ENCODE data around the gene GLE1.

GLE1 gene, protein sequence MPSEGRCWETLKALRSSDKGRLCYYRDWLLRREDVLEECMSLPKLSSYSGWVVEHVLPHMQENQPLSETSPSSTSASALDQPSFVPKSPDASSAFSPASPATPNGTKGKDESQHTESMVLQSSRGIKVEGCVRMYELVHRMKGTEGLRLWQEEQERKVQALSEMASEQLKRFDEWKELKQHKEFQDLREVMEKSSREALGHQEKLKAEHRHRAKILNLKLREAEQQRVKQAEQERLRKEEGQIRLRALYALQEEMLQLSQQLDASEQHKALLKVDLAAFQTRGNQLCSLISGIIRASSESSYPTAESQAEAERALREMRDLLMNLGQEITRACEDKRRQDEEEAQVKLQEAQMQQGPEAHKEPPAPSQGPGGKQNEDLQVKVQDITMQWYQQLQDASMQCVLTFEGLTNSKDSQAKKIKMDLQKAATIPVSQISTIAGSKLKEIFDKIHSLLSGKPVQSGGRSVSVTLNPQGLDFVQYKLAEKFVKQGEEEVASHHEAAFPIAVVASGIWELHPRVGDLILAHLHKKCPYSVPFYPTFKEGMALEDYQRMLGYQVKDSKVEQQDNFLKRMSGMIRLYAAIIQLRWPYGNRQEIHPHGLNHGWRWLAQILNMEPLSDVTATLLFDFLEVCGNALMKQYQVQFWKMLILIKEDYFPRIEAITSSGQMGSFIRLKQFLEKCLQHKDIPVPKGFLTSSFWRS

DNA sequence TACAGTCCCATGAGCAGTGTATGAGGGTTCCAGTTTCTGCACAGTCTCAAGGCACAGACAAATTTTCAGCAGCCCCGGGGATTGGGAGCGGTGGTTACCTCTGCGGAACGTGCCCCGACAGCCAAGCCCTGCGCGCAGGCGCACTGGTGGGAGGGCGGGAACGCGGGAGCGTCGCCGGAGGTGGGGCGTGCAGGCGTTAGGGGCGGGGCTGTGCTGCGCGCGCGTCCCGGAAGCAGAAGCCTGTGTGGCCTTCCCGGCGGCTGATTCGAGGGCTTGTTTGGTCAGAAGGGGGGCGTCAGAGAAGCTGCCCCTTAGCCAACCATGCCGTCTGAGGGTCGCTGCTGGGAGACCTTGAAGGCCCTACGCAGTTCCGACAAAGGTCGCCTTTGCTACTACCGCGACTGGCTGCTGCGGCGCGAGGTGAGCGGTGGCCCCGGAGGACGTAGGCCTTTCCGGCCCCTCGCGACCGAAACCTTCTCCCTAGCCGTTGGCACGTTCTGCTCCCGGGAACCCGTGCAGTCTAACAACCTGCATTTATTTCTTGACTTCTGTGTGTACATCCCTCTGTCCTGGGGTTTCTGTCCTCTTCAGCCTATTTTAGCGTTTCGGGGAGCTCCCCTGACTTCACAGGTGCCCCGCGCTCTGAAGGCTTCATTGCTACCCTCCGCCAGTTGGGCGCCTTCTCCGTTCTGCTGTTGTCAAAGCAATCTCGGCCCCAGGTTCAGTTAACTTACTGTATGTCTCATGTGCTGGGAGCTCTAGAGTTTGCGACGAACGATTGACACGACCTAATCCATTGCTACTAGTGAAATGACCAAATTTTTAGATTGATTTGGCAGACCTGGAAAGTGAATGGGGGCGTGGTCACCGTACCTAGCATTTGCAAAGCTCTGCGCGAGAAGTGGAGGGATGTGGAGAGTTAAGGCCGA, at the start of gene GLE1:
Gene GLE1 (plus strand): TSS at position 235 of the 929 bp plus-strand sequence. CDS start 87 bp downstream, at position 322.
- Mint-ChIP-seq H3K36me3 (peaks cover 8% of the 10 kb centered on the region), H3K4me1 (ENCODE audit: low read depth) (peaks cover 30% of the 10 kb centered on the region), H3K9me3 (ENCODE audit: low read depth) (no peaks in the 10 kb centered on the region), H3K27me3 (no peaks in the 10 kb centered on the region), H3K27ac (peak within 1 kb of the TSS; percentile 98), H3K4me3 (peak within 1 kb of the TSS; percentile 97)

GRCh38 chr9:128454991-128455390, 49.5 kb upstream of the GLE1 start:
- H3K4me1 Mint-ChIP-seq (ENCODE audit: low read depth), result peaks cover 16% of the 10 kb centered on the region
- peak overlapping the region; percentile 16 for H3K27ac Mint-ChIP-seq
- H3K36me3 Mint-ChIP-seq, result peaks cover 4% of the 10 kb centered on the region
- H3K9me3 Mint-ChIP-seq (ENCODE audit: low read depth), result no peaks in the 10 kb centered on the region
- no peaks in the 10 kb centered on the region for H3K27me3 Mint-ChIP-seq
- H3K4me3 Mint-ChIP-seq, result peak overlapping the region; percentile 68

DNA sequence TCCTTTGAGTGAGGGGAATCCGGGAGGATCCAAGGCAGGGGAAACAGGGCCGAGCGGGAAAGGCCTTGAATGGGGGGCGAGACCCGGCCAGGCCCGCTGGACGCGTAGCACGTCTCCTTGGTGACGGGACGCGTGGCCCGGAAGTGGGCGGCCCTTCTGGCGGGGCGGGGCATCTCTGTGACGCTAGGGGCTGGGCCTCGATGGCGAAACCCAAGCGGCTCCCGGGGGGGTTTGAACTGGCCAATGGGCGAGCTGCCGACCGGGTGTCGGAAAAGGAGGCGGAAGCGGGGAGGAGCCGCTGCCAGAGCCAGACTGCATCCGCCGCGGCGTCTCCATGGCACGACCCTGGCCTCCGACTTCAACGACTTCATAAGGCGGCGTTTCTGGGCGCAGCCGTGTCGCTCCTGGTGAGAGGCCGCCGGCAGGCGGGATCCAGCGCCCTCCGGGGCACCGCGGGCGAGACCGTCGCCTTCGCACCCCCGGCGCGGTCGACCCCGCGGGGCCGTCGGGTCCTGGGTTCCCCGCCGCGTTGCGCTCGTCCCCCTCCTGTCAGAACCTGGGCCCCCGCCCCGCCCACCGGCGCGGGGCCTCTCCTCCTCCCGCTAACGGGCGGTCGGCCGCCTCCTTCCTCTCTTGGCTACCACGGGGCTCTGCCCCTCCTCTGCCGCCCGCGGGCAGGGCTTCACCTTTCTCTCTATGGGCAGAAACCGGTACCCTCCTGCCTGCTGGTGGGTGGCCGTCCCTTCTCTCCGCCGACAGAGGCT, 48.5 kb upstream of the GLE1 start, which contains the start of gene ODF2:
Gene ODF2 (plus strand): TSS at position 158 of the 764 bp plus-strand sequence. CDS start 86 bp downstream, at position 244.
- H3K4me3 Mint-ChIP-seq, result peak within 1 kb of the TSS; percentile 89

DNA sequence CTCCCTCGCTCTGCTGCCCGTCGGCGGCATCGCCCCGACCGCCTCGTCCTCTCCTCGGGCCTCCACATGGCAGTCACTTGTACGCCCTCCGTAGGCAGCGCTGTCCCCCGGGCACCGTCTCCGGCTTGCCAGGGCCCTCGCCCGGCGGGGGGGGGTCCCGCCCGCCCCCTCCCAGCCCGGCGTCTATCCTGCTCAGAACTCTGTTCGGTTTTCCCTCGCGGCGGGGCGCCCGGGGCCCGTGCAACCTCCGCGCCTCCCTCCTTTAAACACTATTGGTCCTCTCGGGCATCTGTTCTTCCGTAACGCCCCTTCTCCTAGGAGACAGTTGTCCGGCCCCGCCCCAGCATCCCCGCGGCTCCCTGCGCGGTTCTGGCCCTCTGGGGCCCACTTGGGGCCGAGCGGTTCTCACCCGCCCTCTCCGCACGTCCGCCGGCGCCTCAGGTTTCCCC, 47.9 kb upstream of the GLE1 start:
- no peaks in the 10 kb centered on the region for H3K27me3 Mint-ChIP-seq
- H3K27ac Mint-ChIP-seq, result peak overlapping the region; percentile 92
- H3K36me3 Mint-ChIP-seq, result peaks cover 4% of the 10 kb centered on the region
- peaks cover 16% of the 10 kb centered on the region for H3K4me1 Mint-ChIP-seq (ENCODE audit: low read depth)
- peak overlapping the region; percentile 89 for H3K4me3 Mint-ChIP-seq
- H3K9me3 Mint-ChIP-seq (ENCODE audit: low read depth), result no peaks in the 10 kb centered on the region

More for the DNA sequence above, 48.5 kb upstream of the GLE1 start, which contains the start of gene ODF2:
- H3K27ac Mint-ChIP-seq, result peak within 1 kb of the TSS; percentile 92
- H3K9me3 Mint-ChIP-seq (ENCODE audit: low read depth), result no peaks in the 10 kb centered on the region
- H3K27me3 Mint-ChIP-seq, result no peaks in the 10 kb centered on the region
- peaks cover 4% of the 10 kb centered on the region for H3K36me3 Mint-ChIP-seq
- H3K4me1 Mint-ChIP-seq (ENCODE audit: low read depth), result peaks cover 16% of the 10 kb centered on the region

DNA sequence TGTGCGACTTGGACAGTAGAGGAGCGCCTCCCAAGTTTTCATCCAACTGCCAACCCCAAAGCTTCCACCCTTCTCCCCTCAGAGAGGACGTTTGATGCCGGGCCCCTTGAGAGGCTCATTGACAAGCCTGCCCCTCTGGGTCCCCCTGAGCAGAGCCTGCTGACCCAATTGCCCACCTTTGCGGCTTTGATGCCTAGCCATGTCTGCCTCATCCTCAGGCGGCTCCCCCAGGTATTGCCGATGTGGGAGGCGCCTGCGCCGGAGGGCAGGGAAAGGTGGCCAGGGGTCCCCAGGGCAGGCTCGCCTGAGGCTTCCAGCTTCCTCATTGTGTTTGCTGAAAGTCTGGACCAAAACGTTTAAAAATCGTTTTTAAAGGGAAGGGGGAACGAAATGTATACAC, 47.3 kb upstream of the GLE1 start:
- peak overlapping the region; percentile 89 for H3K4me3 Mint-ChIP-seq
- no peaks in the 10 kb centered on the region for H3K9me3 Mint-ChIP-seq (ENCODE audit: low read depth)

DNA sequence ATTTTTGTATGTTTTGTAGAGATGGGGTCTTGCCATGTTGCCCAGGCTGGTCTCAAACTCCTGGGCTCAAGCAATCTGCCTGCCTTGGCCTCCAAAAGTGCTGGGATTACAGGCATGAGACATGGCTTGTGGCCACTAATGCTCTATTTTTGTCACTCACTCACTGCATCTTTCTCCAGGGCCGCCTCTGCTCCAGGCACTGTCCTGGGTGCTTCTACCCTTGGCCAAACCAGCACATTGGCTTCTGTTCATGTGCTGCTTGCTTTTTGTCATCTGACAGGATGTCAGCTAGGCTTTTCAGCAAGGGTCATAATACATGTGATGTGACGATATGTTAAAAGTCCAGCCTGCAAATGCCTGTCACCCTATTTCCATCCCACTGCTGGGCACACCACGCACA, 45.5 kb upstream of the GLE1 start:
- Mint-ChIP-seq H3K27ac (no peak overlapping the region), H3K9me3 (ENCODE audit: low read depth) (no peaks in the 10 kb centered on the region), H3K27me3 (no peaks in the 10 kb centered on the region), H3K4me1 (ENCODE audit: low read depth) (peaks cover 16% of the 10 kb centered on the region), H3K4me3 (peak overlapping the region; percentile 36), H3K36me3 (peaks cover 4% of the 10 kb centered on the region)

More for the DNA sequence above, 47.3 kb upstream of the GLE1 start:
- H3K27me3 Mint-ChIP-seq, result no peaks in the 10 kb centered on the region
- H3K4me1 Mint-ChIP-seq (ENCODE audit: low read depth), result peaks cover 16% of the 10 kb centered on the region
- H3K36me3 Mint-ChIP-seq, result peaks cover 4% of the 10 kb centered on the region
- H3K27ac Mint-ChIP-seq, result no peak overlapping the region

- Mint-ChIP-seq H3K4me3 (no peak overlapping the region), H3K27me3 (no peaks in the 10 kb centered on the region), H3K4me1 (ENCODE audit: low read depth) (peaks cover 6% of the 10 kb centered on the region), H3K27ac (no peak overlapping the region), H3K36me3 (peaks cover 3% of the 10 kb centered on the region), H3K9me3 (ENCODE audit: low read depth) (no peaks in the 10 kb centered on the region)
Observed at GRCh38 chr9:128469070-128469469, 35.4 kb upstream of the GLE1 start.

DNA sequence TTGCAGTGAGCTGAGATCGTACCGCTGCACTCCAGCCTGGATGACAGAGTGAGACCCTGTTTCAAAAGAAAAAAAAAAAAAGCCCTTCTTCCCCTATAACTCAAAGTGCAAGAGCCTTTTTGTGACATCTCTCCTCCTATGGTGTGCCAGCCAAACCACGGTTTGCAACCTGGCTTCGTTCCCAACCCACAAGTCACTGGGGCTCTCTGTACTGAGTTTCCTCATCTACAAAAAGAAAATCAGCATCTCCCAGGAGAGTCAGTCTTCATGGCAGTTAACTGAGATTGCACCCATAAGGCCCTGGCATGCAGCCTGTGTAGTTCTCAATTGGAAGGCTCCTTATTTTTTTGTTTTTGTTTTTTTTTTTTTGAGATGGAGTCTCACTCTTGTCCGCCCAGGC, 34.0 kb upstream of the GLE1 start:
- no peaks in the 10 kb centered on the region for H3K9me3 Mint-ChIP-seq (ENCODE audit: low read depth)
- no peaks in the 10 kb centered on the region for H3K27me3 Mint-ChIP-seq
- H3K4me3 Mint-ChIP-seq, result no peak overlapping the region
- peaks cover 6% of the 10 kb centered on the region for H3K4me1 Mint-ChIP-seq (ENCODE audit: low read depth)
- peaks cover 3% of the 10 kb centered on the region for H3K36me3 Mint-ChIP-seq
- H3K27ac Mint-ChIP-seq, result no peak overlapping the region

DNA sequence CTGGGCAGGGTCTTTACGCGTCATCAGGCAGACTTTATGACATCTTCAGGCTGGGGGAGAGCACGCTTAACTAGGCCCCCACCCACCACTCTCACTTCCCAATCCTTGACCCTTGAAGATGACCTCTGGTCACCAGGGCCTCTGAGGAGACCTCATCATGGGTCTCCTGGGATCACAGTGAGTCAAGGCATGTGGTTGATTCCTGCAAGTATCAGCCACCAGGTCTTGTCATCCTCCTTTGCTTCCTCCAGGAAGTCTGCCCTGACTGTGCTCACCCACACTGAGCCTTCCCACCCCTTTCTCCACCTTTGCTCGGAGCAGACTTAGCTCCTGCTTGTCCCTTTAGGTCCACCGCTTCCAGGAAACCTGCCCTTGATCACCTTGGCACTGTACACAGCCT, 31.4 kb upstream of the GLE1 start:
- peaks cover 6% of the 10 kb centered on the region for H3K4me1 Mint-ChIP-seq (ENCODE audit: low read depth)
- H3K27ac Mint-ChIP-seq, result no peak overlapping the region

GRCh38 chr9:128475867-128476266, 28.7 kb upstream of the GLE1 start:
- no peaks in the 10 kb centered on the region for H3K27me3 Mint-ChIP-seq
- H3K4me1 Mint-ChIP-seq (ENCODE audit: low read depth), result no peaks in the 10 kb centered on the region
- peaks cover 4% of the 10 kb centered on the region for H3K36me3 Mint-ChIP-seq
- no peak overlapping the region for H3K27ac Mint-ChIP-seq
- H3K4me3 Mint-ChIP-seq, result no peak overlapping the region
- H3K9me3 Mint-ChIP-seq (ENCODE audit: low read depth), result no peaks in the 10 kb centered on the region

More for the DNA sequence above, 31.4 kb upstream of the GLE1 start:
- Mint-ChIP-seq H3K9me3 (ENCODE audit: low read depth) (no peaks in the 10 kb centered on the region), H3K27me3 (no peaks in the 10 kb centered on the region), H3K36me3 (peaks cover 6% of the 10 kb centered on the region), H3K4me3 (no peak overlapping the region)

DNA sequence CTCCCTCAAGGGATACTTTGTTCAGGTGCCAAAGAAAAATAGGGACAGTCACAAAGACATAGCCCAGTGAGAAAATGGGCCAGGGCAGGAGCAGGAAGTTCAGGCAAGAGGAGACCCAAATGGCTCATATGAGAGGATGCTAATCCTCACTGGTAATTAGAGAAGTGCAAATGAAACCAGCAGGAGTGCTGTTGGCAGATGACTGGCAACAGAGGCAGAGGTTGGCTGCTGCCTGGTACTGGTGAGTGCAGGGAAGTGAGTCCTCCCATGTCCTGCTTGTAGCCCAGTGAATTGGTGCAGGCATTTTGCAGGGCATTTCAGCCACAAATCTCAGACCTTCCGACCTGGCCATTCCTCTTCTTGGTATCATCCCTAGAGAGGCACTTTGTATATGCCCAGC, 25.3 kb upstream of the GLE1 start:
- no peaks in the 10 kb centered on the region for H3K4me1 Mint-ChIP-seq (ENCODE audit: low read depth)
- H3K27me3 Mint-ChIP-seq, result no peaks in the 10 kb centered on the region
- H3K27ac Mint-ChIP-seq, result no peak overlapping the region
- peaks cover 4% of the 10 kb centered on the region for H3K36me3 Mint-ChIP-seq
- no peaks in the 10 kb centered on the region for H3K9me3 Mint-ChIP-seq (ENCODE audit: low read depth)
- no peak overlapping the region for H3K4me3 Mint-ChIP-seq

- Mint-ChIP-seq H3K4me3 (no peak overlapping the region), H3K27me3 (no peaks in the 10 kb centered on the region)
Observed at GRCh38 chr9:128481561-128481960, 23.0 kb upstream of the GLE1 start.

GRCh38 chr9:128482186-128482585, 22.3 kb upstream of the GLE1 start:
- no peaks in the 10 kb centered on the region for H3K4me1 Mint-ChIP-seq (ENCODE audit: low read depth)
- no peaks in the 10 kb centered on the region for H3K9me3 Mint-ChIP-seq (ENCODE audit: low read depth)
- H3K4me3 Mint-ChIP-seq, result no peak overlapping the region
- H3K27ac Mint-ChIP-seq, result no peak overlapping the region
- no peaks in the 10 kb centered on the region for H3K27me3 Mint-ChIP-seq
- H3K36me3 Mint-ChIP-seq, result no peaks in the 10 kb centered on the region

More at GRCh38 chr9:128481561-128481960, 23.0 kb upstream of the GLE1 start:
- Mint-ChIP-seq H3K4me1 (ENCODE audit: low read depth) (no peaks in the 10 kb centered on the region), H3K36me3 (no peaks in the 10 kb centered on the region), H3K9me3 (ENCODE audit: low read depth) (no peaks in the 10 kb centered on the region), H3K27ac (no peak overlapping the region)

Data from activated naive CD8-positive, alpha-beta T cell (primary cell).